GM20000 (cell line): ENCODE data around the gene GRPEL1.

Experiments
- DNase-seq: peaks from one replicate; pipeline ENCODE4 v3.0.0; 2012; ENCODE audit warnings: low spot score
- TF ChIP-seq, protein P1 (sequence below): IDR thresholded peaks from 2 replicates; pipeline ENCODE4 v1.5.1; 2012; ENCODE audit warnings: mild to moderate bottlenecking, control low read depth; ENCODE audit errors: extremely low read depth, missing control alignments

GRPEL1 gene

DNA sequence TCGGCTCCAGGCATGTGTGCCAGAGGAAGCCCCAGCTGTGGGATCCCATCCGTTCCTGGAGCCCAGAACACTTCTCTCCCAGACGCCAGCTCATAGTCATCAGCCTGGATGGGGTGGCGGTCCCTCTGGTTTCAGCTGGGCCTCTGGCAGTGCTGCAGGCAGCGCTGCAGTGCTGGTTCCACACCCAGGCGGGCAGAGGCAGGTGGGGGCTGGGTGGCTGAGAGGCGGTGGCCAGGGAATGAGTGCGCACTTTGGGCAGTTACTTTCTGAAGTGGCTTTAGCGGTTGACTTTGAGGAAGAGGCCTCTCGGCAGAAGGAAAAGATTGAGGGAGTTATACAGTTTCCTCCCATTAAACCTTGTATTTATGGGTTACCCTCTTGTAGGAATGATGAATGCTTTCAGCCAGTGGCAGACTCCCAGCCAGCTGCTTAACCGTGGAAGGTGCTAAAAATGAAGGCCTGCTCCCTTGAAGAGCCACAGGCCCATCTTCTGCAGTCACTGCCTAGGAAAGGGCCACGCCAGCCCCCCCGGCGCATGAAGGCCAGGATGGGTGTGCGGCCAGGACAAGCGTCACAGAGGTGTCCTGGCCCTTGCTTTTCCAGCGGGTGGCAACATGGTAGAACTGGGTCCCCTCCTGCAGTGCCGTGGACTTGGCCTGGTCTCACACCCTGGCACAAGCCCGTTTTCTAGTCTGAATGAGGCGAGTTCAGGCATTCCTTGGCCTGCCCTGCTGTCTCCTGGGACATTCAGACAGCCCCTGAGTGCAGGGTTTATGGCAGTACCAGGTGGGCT, 14.7 kb downstream of the GRPEL1 start:
- TF ChIP-seq, protein P1, sequence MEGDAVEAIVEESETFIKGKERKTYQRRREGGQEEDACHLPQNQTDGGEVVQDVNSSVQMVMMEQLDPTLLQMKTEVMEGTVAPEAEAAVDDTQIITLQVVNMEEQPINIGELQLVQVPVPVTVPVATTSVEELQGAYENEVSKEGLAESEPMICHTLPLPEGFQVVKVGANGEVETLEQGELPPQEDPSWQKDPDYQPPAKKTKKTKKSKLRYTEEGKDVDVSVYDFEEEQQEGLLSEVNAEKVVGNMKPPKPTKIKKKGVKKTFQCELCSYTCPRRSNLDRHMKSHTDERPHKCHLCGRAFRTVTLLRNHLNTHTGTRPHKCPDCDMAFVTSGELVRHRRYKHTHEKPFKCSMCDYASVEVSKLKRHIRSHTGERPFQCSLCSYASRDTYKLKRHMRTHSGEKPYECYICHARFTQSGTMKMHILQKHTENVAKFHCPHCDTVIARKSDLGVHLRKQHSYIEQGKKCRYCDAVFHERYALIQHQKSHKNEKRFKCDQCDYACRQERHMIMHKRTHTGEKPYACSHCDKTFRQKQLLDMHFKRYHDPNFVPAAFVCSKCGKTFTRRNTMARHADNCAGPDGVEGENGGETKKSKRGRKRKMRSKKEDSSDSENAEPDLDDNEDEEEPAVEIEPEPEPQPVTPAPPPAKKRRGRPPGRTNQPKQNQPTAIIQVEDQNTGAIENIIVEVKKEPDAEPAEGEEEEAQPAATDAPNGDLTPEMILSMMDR, result no peak
- DNase-seq, result no peak

DNA sequence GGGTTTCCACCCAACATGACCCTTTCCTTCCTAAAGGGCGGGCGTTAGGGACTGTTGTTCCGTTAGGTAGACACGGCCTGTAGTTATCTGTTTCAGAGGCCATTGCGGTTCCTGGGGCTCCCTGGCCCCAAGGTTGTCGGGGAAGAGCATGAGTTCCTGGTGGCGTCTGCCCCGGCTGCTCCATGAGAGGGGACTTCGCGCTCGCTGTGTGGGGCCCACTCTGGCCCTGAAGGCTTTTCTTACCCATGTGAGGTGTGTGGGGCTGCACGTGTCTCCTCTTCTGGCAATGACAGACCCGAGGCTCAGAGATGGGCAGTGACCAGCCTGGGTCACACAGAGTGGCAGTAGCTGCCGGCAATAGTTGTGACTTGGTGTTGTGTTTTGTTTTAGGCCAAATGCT, 15.6 kb downstream of the GRPEL1 start:
- no peak for DNase-seq
- TF ChIP-seq, protein P1, result no peak

GRCh38 chr4:7051905-7052304, 16.0 kb downstream of the GRPEL1 start:
- no peak for DNase-seq
- TF ChIP-seq, protein P1, result no peak

DNA sequence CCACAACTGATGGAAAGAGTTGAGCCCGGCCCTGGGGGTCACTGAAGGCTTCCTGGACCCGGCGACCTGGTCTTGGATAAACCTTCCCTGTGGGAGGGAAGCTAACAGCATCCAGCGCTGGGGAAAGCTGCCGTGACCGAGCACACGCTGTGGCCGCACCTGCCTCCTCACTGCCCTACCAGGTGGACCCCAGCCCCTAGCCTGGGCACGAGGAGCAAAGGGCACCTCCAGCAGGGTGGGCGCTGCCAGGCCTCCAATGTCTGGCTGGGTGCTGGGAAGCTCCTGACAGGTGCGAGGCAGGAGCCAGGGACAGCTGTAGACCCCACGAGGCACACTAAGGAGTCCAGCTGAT, 16.7 kb downstream of the GRPEL1 start:
- DNase-seq, result no peak
- TF ChIP-seq, protein P1, result no peak

DNA sequence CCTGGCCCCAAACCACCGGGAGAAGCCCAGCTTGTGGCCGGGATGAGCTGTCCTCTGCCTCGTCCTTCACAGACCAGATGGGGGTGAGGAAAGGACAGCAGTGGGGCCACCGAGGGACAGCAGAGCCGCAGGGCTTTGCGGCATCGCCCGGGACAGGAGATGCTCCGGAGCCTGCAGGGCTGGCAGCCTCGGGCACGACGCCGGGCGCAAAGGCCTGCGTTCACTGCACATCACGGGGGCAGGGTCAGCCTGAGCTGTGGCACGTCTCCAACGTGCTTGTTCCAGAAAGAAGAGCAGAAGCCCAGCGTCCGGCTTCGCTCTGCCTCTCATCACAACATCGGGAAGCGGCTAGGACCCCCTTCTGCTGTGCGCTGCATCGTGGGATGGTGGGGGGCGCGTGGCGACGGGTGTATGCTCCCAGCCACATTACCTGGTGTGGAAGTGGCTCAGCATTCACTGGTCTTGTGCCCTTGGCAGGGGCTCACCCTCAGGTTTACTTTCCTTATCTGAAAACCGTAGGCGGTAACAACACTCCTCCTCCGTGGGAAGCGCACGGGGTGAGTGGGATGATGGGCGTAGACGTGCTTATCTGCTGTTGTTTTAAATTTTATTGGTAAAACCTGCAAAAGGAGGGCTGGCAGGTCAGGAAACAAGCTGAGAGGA, 17.3 kb downstream of the GRPEL1 start:
- DNase-seq, result no peak
- TF ChIP-seq, protein P1, result no peak

DNA sequence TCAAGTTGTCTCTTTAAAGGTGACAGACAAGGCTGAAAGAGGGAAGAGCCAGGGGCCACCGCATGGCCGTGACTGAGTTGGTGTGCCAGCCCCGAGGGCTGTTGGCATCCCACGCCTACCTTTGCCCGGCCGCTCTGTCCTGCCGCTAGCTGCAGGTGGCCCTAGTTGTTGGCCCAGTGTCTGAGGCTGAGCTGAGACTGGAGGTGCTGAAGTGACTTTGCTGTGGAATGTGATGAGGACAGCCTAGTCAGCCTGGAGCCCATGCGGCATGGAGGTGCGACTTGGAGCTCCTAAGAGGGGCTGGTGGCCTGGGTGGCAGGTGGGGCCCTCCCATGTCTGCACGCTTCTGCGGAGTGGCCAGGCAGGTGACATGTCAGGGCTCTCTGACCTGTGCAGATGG, 18.1 kb downstream of the GRPEL1 start:
- TF ChIP-seq, protein P1, result no peak
- DNase-seq, result no peak

GRCh38 chr4:7049295-7049694, 18.6 kb downstream of the GRPEL1 start:
- TF ChIP-seq, protein P1, result no peak
- DNase-seq, result no peak
